MCF 10A (cell line): ENCODE results near the gene RHBDL1. TPM values are rescaled to one million over a fixed set of nuclear protein-coding genes. Genes with fewer than 3 reads are reported as not detected.

Experiments
- BruUV-seq: library from RNA; stranded (reverse); fragments of 400-500 nt; replicated peaks from 2 replicates; lab custom pipeline; 2021; lab: Mats Ljungman, UMichigan
- CTCF ChIA-PET: fragments of 300-600 bp; sonication (Branson Sonifier 250); formaldehyde crosslinking; extraction: SDS; loops from one replicate; lab custom pipeline; 2021; ENCODE audit warnings: antibody characterized with exemption, inconsistent platforms; lab: Yijun Ruan, JAX
- POLR2A ChIA-PET: fragments of 300-600, 350-650 bp; sonication (Branson Sonifier 250); formaldehyde crosslinking; extraction: SDS; loops from one replicate; lab custom pipeline; 2020; ENCODE audit warnings: antibody characterized with exemption, inconsistent platforms; lab: Yijun Ruan, JAX
- DNase-seq: peaks from one replicate; pipeline ENCODE4 v3.0.0-alpha.2; 2018; ENCODE audit not compliant: unreplicated experiment
- H3K27ac Mint-ChIP-seq: one replicate; pipeline ENCODE4 v1.8.0; 2022; ENCODE audit warnings: mild to moderate bottlenecking, low read depth, mixed read lengths; ENCODE audit not compliant: unreplicated experiment
- H3K27me3 Mint-ChIP-seq: one replicate; pipeline ENCODE4 v1.8.0; 2022; ENCODE audit warnings: mixed read lengths; ENCODE audit not compliant: insufficient read depth, unreplicated experiment
- H3K36me3 Mint-ChIP-seq: one replicate; pipeline ENCODE4 v1.8.0; 2022; ENCODE audit warnings: mild to moderate bottlenecking, moderate library complexity, mixed read lengths; ENCODE audit not compliant: insufficient read depth, unreplicated experiment
- H3K4me1 Mint-ChIP-seq: one replicate; pipeline ENCODE4 v1.8.0; 2022; ENCODE audit warnings: mixed read lengths; ENCODE audit not compliant: insufficient read depth, unreplicated experiment
- H3K4me3 Mint-ChIP-seq: one replicate; pipeline ENCODE4 v1.8.0; 2022; ENCODE audit warnings: mild to moderate bottlenecking, moderate library complexity, mixed read lengths; ENCODE audit not compliant: unreplicated experiment
- H3K9me3 Mint-ChIP-seq: one replicate; pipeline ENCODE4 v1.8.0; 2022; ENCODE audit warnings: mixed read lengths; ENCODE audit not compliant: unreplicated experiment
- CTCF ChIP-seq: fragments of 200-600 bp; IDR thresholded peaks from one replicate; pipeline ENCODE4 v1.8.0; 2022; ENCODE audit warnings: antibody characterized with exemption, mild to moderate bottlenecking; ENCODE audit not compliant: unreplicated experiment
- intact Hi-C: fragments of 100-400 bp; cut with micrococcal nuclease; formaldehyde crosslinking; loops from 2 replicates; pipeline ENCODE4 v1.14.1; 2022
- total RNA-seq: library from RNA; stranded (reverse); gene quantifications from 2 replicates; pipeline ENCODE4 v1.2.3, GENCODE V29; 2022

Gene RHBDL1
- total RNA-seq, 1 experiment from 2014 or later: 3.0 TPM

DNA sequence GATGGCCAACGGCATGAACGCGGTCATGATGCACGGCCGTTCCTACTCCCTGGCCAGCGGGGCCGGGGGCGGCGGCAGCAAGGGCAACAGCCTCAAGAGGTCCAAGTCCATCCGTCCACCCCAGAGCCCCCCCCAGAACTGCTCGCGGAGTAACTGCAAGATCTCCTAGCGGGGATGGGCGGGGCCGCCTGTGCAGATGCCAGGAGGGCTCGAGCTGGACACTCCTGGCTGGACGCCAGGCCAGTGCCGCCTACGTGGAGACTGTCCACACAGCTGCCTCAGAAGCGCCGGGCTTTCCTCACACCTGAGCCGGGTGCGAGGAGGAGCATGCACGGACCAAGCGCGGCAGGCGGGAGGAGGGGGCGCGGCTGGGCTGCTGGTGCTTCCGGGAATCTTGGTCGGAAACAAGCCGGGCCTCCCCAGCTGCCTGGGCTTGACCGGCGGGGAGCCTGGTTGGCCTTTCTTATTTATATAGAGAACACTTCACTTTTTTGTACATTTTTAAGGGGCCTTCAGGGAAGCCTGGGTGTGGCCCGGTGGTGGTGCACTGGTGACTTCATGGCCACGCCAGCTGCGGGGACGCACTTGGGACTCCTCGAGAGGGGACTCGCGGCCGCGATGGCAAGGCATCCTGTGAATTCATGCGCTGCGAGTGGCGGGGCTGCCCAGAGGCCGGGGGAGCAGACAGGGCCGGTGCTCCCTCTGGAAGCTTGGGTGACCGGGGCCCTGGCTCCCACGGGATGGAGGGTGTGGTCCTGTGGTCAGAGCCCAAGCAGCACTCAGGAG lies 47.8 kb upstream of the RHBDL1 start:
- ChIA-PET POLR2A (interaction anchor here (0.6 to 4.7 kb wide), 12 partner anchors 9 to 102 kb away, joined by 3 to 53 read pairs (median 4); partner anchors contain the start of genes METRN, METTL26, RAB40C and STUB1), CTCF (interaction anchor here (0.5 to 1.5 kb wide), 2 partner anchors 35 to 241 kb away, joined by 3 to 6 read pairs; no protein-coding TSS in a partner anchor)
- DNase-seq: peak; percentile 95
- H3K27me3 Mint-ChIP-seq: no peaks in the 10 kb centered on the region
- intact Hi-C loops: no loop called here
- peaks cover 27% of the 10 kb centered on the region for H3K36me3 Mint-ChIP-seq
- no peak overlapping the region for H3K27ac Mint-ChIP-seq
- H3K4me1 Mint-ChIP-seq: peaks cover 23% of the 10 kb centered on the region
- no peak overlapping the region for H3K4me3 Mint-ChIP-seq
- TF ChIP-seq CTCF: no peak
- no TSS peak for BruUV-seq
- no peaks in the 10 kb centered on the region for H3K9me3 Mint-ChIP-seq

- no TSS peak for BruUV-seq
- intact Hi-C loops: no loop called here
- Mint-ChIP-seq H3K36me3 (peaks cover 26% of the 10 kb centered on the region), H3K4me1 (peaks cover 23% of the 10 kb centered on the region), H3K9me3 (no peaks in the 10 kb centered on the region), H3K27me3 (no peaks in the 10 kb centered on the region), H3K27ac (peak overlapping the region; percentile 82), H3K4me3 (peak overlapping the region; percentile 28)
- POLR2A ChIA-PET: interaction anchor here (0.6 to 4.7 kb wide), 3 partner anchors 8 to 36 kb away, joined by 4 to 53 read pairs (median 25); partner anchors contain the start of genes METTL26 and RAB40C
- no peak for DNase-seq
- CTCF ChIA-PET: interaction anchor here (0.6 to 1.5 kb wide), 2 partner anchors 20 to 36 kb away, joined by 3 to 6 read pairs; no protein-coding TSS in a partner anchor
- TF ChIP-seq CTCF: no peak
Observed at GRCh38 chr16:628321-629061, 47.0 kb upstream of the RHBDL1 start.

DNA sequence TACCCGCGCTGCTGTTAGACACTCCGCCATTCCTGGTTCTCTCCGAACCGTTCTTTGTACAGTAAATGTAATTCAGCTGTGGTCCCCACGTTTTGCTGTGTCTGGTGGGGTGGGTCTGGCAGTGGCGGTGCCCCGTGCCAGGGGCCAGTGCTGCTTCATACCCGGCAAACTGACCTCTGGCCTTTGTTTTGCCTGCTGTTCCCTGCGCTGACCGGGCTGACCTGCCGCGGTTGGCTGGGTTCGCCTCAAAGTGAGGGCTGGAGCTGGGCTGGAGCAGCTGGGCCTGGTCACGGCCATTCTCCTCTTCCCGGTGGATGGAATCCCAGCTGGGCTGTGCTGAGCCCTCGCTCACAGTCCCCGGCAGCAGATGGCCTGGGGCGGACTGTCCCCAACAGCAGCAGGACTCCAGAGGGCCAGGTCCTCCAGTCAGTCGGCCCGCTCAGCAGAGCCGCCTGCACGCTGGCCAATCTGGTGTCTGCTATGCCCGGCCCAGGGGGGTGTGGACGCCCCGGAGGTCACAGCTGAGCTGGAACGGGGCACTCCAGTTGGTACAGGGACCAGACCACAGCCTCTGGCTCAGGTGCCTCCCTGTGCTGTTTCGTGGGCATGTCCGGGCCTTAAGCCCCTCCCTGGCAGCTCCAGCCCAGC lies 46.2 kb upstream of the RHBDL1 start:
- POLR2A ChIA-PET: interaction anchor here (4.7 kb wide), 1 partner anchor 37 kb away, joined by 53 read pairs; the partner anchor contains the start of gene RAB40C
- Mint-ChIP-seq H3K27ac (peak overlapping the region; percentile 82), H3K36me3 (peaks cover 26% of the 10 kb centered on the region), H3K9me3 (no peaks in the 10 kb centered on the region), H3K27me3 (no peaks in the 10 kb centered on the region), H3K4me3 (no peak overlapping the region), H3K4me1 (peaks cover 23% of the 10 kb centered on the region)
- BruUV-seq: no TSS peak
- CTCF ChIA-PET: interaction anchor here (0.6 kb wide), 1 partner anchor 19 kb away, joined by 3 read pairs; no protein-coding TSS in a partner anchor
- DNase-seq: no peak
- no peak for TF ChIP-seq CTCF
- intact Hi-C loops: no loop called here
